Measurements from ENCODE around the gene PDE3A.

The PDE3A gene

GRCh38 chr12:20463913-20464524 is 95.7 kb downstream of the PDE3A start:
- DNase-seq: no peak

GRCh38 chr12:20469300-20469699 is 101.0 kb downstream of the PDE3A start:
- DNase-seq: no peak

GRCh38 chr12:20469756-20470155 is 101.4 kb downstream of the PDE3A start:
- DNase-seq: no peak

GRCh38 chr12:20472102-20472782 is 103.9 kb downstream of the PDE3A start:
- no peak for DNase-seq

- DNase-seq: no peak
Measured at GRCh38 chr12:20473133-20473532, 104.8 kb downstream of the PDE3A start.

GRCh38 chr12:20474016-20474415 is 105.7 kb downstream of the PDE3A start:
- no peak for DNase-seq

GRCh38 chr12:20474443-20474842 is 106.1 kb downstream of the PDE3A start:
- no peak for DNase-seq

GRCh38 chr12:20475542-20475941 is 107.2 kb downstream of the PDE3A start:
- DNase-seq: no peak

- no peak for DNase-seq
Measured at GRCh38 chr12:20476551-20476950, 108.2 kb downstream of the PDE3A start.

- DNase-seq: no peak
Measured at GRCh38 chr12:20477255-20477654, 108.9 kb downstream of the PDE3A start.

GRCh38 chr12:20477672-20478071 is 109.3 kb downstream of the PDE3A start:
- DNase-seq: no peak

GRCh38 chr12:20482491-20483054 is 114.2 kb downstream of the PDE3A start:
- DNase-seq: no peak

GRCh38 chr12:20483776-20484175 is 115.4 kb downstream of the PDE3A start:
- no peak for DNase-seq

- DNase-seq: no peak
Measured at GRCh38 chr12:20486233-20486632, 117.9 kb downstream of the PDE3A start.

GRCh38 chr12:20487519-20487918 is 119.2 kb downstream of the PDE3A start:
- DNase-seq: no peak

- DNase-seq: no peak
Measured at GRCh38 chr12:20489645-20490044, 121.3 kb downstream of the PDE3A start.

GRCh38 chr12:20490213-20490612 is 121.9 kb downstream of the PDE3A start:
- no peak for DNase-seq

- DNase-seq: no peak
Measured at GRCh38 chr12:20491290-20491689, 123.0 kb downstream of the PDE3A start.

- peak; percentile 98 for DNase-seq
Measured at GRCh38 chr12:20492251-20492760, 124.0 kb downstream of the PDE3A start.

- DNase-seq: no peak
Measured at GRCh38 chr12:20493934-20494333, 125.6 kb downstream of the PDE3A start.

GRCh38 chr12:20494851-20495250 is 126.5 kb downstream of the PDE3A start:
- DNase-seq: no peak

- DNase-seq: no peak
Measured at GRCh38 chr12:20495997-20496396, 127.7 kb downstream of the PDE3A start.

GRCh38 chr12:20497707-20498106 is 129.4 kb downstream of the PDE3A start:
- DNase-seq: no peak

- DNase-seq: no peak
Measured at GRCh38 chr12:20501958-20502357, 133.6 kb downstream of the PDE3A start.

Measured in MV-4-11 (cell line).